Brain microvascular endothelial cell (primary cell): Measurements from ENCODE around the gene ATP2B3.
A peak's percentile ranks its signal among the peaks of the same experiment; 100 is the strongest.

Source experiments
- DNase-seq: peaks from one replicate; pipeline ENCODE4 v3.0.0-alpha.2; 2020
- H3K27ac ChIP-seq: fragments of 250-450 bp; sonication (Bioruptor Pico); 2 replicates; pipeline ENCODE4 v1.5.1; 2020; ENCODE audit warnings: mild to moderate bottlenecking, moderate library complexity
- H3K27me3 ChIP-seq: fragments of 250-450 bp; sonication (Bioruptor Pico); replicated peaks from 2 replicates; pipeline ENCODE4 v1.5.1; 2020; ENCODE audit warnings: mild to moderate bottlenecking
- H3K36me3 ChIP-seq: fragments of 250-450 bp; sonication (Bioruptor Pico); replicated peaks from 2 replicates; pipeline ENCODE4 v1.5.1; 2020; ENCODE audit warnings: mild to moderate bottlenecking
- H3K4me3 ChIP-seq: 2 replicates; pipeline ENCODE4 v1.5.1; 2011; ENCODE audit warnings: low read depth, mild to moderate bottlenecking, control low read depth, low read length, moderate library complexity
- in situ Hi-C: cut with HindIII; loops from 2 replicates; pipeline ENCODE4 v1.10.0; 2017; ENCODE audit warnings: low sequenced_read_pairs, low pct_ligation_motif_present
- TF ChIP-seq, protein P1 (sequence below): IDR thresholded peaks from 2 replicates; pipeline ENCODE4 v1.5.1; 2011; ENCODE audit warnings: low read depth, mild to moderate bottlenecking, moderate library complexity, low read length, control low read depth, inconsistent platforms; ENCODE audit errors: missing control alignments

The ATP2B3 gene

DNA sequence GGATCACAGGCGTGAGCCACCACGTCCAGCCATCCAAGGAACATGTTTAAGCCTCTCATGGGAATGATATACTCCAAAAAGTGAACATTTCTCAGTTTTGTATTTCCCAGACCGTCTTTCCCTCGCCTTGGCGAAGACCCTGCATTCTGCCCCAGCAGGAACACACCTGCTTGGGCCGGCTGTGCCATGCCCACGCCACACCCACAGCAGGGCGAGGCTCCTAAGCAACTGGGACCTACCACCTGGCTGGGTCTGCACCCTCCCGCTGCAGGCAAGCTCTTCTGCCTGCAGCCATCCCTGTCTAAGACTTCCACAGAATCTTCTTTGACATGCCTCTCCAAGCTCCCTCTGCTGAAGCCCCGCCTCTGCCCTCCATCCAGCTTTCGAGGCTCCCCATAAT lies 77.9 kb downstream of the ATP2B3 start:
- no peaks in the 10 kb centered on the region for H3K36me3 ChIP-seq

DNA sequence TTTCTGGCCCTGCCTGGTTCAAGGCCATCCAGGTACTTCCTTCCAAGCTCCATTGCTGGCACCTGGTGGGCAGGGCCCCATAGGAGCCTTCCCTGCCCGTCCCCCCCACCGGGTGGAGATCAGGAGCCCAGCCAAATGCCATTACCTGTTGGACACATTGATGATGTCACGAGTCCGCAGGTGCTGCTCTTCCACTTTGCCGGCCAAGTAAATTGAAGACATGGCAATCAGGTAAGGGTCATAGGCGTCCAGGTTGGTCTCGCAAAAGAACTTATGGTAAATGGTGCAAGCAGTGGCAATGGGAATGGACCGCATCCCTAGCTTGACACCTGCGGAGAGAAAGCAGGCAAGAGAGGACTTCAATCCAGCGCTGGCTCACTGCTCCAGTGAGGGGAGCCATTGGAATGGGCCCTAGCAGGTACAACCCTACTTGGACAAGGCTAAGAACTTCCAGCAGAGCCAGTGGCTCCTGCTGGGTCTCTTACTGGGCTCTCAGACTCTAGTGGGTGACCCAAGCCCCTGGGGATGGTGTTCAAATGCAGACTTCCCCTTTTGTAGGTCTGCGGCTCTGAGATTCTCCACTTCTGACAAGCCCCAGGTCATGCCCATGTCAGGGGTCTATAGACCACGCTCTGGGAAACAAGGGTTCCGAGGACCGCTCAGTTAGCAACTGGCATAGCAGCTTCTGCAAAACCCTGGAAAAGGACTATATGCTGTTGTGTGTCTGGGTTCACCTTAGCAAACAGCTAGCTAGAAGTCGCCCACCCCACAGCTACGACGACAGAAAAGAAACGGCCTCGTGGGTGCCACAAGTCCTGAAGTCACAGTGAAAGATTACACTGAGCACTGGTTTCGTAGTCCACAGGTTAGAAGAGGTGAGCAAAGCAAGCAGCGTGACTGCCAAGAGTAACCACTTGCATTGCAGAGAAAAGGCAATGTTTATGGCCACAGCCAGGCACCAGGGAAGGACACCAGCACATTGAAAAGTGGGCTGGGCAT lies 78.7 kb downstream of the ATP2B3 start:
- in situ Hi-C loops: no loop called here
- no peak for DNase-seq
- Histone ChIP-seq H3K36me3 (no peaks in the 10 kb centered on the region), H3K27ac (no peak overlapping the region), H3K4me3 (no peak overlapping the region), H3K27me3 (no peaks in the 10 kb centered on the region)
- TF ChIP-seq, protein P1, sequence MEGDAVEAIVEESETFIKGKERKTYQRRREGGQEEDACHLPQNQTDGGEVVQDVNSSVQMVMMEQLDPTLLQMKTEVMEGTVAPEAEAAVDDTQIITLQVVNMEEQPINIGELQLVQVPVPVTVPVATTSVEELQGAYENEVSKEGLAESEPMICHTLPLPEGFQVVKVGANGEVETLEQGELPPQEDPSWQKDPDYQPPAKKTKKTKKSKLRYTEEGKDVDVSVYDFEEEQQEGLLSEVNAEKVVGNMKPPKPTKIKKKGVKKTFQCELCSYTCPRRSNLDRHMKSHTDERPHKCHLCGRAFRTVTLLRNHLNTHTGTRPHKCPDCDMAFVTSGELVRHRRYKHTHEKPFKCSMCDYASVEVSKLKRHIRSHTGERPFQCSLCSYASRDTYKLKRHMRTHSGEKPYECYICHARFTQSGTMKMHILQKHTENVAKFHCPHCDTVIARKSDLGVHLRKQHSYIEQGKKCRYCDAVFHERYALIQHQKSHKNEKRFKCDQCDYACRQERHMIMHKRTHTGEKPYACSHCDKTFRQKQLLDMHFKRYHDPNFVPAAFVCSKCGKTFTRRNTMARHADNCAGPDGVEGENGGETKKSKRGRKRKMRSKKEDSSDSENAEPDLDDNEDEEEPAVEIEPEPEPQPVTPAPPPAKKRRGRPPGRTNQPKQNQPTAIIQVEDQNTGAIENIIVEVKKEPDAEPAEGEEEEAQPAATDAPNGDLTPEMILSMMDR: no peak

More for the DNA sequence above, 77.9 kb downstream of the ATP2B3 start:
- in situ Hi-C loops: no loop called here
- Histone ChIP-seq H3K4me3 (no peak overlapping the region), H3K27ac (no peak overlapping the region), H3K27me3 (no peaks in the 10 kb centered on the region)
- TF ChIP-seq, protein P1: no peak
- DNase-seq: no peak

DNA sequence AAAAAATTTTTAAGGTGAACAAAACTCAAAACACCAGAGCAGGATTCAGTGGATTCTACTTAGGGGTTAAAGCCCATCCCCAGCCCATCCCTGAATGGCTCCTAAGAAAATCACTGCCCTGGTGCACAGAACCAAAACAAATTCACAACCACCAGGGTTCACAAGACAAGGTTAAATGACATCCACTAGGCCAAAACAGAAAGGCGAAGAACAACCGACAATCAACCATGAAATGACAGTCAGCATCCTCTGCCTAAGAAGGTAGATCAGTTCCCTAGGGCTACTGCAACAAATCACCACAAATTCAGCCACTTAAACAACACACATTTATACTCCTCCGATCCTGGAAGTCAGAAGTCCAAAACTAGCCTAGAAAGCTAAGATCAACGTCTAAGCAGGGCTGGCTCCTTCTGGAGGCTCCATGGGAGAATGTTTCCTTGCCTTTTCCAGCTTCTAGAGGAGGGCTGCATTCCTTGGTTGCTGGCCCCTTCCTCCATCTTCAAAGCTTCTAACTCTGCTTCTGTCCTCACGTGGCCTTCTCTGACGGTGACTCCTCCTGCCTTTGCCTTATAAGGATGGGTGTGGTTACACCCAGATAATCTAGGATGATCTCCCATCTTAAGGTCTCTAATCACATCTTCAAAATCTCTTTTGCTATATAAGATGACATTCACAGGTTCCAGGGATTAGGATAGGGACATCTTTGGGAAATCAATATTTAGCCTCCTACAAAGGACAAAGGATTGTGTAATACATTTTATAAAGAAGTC lies 79.7 kb downstream of the ATP2B3 start:
- Histone ChIP-seq H3K27ac (no peak overlapping the region), H3K4me3 (no peak overlapping the region), H3K36me3 (no peaks in the 10 kb centered on the region), H3K27me3 (no peaks in the 10 kb centered on the region)
- no peak for DNase-seq
- in situ Hi-C loops: no loop called here
- TF ChIP-seq, protein P1: no peak

DNA sequence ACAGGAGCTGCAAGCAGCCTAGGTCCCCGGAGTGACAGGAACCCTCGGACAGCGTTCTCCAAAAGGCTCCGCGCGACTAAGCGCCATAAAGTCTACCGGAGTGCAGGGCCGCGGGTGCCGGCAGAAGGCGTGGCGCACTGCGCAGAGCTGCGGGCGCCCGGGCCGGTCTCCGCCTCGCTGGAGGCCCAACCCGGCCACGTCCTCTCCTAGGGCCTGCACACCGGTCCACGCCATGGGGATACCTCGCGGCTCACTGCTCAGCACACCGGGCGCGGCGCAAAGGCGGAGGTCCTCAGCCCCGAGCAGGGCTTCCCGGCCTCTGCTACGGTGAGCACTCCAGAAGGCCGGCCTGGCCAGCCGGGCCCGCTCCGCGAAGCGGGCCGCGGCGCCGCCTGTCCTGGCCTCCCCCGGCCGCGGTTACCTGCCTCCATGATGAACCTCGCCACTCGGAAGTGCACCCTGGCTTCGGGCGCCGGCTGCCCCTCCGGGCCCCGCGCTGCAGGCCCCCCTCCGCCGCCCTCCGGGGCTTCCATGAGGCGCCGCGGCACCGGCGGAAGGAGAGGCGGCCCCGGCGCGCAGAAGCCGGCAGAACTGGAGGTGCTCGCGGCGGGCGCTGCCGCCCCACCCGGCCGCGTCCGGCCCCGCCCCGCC lies 81.2 kb downstream of the ATP2B3 start, which contains the start of gene CCNQ:
TSS of gene CCNQ (minus strand) at position 599 of the 651 bp plus-strand sequence. CDS start at position 533, 66 bp downstream.
- Histone ChIP-seq H3K27ac (peak within 1 kb of the TSS; percentile 51), H3K27me3 (no peaks in the 10 kb centered on the region), H3K4me3 (peak within 1 kb of the TSS; percentile 68), H3K36me3 (no peaks in the 10 kb centered on the region)
- TF ChIP-seq, protein P1: no peak
- no peak for DNase-seq
- in situ Hi-C loops: no loop called here

DNA sequence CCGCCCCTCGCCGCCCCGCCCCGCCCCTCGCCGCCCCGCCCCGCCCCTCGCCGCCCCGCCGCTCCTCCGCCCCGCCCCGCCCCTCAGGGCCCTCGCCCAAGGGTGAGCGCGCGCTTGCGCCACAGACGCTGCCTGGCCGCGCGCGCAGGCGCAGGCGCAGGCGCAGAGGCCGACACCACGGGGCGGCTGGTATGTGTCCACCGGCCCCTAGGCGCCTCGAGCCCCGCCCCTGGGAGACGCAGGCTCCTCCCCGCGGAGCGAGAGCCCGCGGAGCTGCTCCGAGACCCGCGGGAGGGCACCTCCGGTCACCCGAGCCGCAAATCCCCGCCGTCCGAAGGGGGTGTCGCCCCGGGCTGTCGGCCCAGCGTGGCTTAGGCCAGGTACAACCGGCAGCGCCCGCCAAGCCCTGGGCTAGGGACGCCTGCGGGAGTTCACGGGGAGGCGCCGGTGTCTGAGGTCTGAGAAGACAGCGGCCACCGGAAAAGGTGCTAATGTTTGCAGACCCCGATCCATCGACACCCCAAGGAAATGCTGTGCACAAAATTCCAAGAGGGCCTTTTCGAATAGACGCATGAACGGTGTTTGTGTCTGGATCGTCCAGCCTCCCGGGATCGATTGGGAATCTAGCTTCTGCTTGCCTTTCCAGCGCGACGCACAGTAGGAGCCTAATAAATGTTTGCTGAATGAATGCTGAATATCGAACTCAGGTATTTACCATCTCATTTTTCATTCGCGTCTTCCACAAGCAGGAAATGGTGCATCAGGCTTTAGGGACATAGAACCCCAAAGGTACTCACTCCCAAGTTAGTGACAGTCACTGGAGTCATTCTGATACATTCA lies 82.0 kb downstream of the ATP2B3 start:
- H3K4me3 ChIP-seq: peak overlapping the region; percentile 67
- peak; percentile 58 for DNase-seq
- no peaks in the 10 kb centered on the region for H3K36me3 ChIP-seq
- in situ Hi-C loops: no loop called here
- no peak overlapping the region for H3K27ac ChIP-seq
- no peaks in the 10 kb centered on the region for H3K27me3 ChIP-seq
- TF ChIP-seq, protein P1: no peak
